Measurements from ENCODE around the gene MYLIP. TPM values are rescaled to one million over a fixed set of nuclear protein-coding genes. Genes with fewer than 3 reads are reported as not detected.

MYLIP gene
- polyA plus RNA-seq, 3 donors, result 19.9 to 84.0 (median 28.0) TPM

DNA sequence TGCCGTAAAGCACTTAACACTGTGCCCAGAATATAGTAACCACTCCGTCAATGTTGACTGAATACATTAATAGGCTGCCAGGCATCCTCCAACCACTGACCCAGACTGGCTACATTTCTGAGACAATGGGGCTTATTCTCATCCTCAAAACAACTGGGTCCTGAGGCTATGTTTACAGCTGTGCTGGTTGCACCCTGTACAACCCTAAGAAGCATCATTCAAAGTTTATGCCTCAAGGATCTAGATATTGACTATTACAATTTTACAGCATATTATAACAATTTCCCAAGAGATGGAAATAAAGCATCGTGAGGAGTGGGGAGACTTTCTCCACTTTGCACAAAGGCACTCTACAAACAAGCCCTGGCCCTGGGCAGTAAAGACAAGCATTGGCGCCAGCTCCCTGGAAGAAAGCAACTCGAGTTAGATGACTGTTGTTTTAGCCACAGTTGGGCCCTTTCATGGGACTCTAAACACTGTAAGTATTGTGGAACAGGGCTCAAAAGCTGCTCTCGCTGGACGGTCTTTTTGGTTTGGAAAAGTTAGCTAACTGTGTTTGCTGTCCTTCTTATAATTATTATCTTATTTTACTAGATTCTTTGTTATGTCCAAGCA is 30.2 kb downstream of the MYLIP start:
- Histone ChIP-seq H4K20me1 (ENCODE audit: insufficient read depth, low read length) (no peaks in the 10 kb centered on the region), H3K4me1 (ENCODE audit: control insufficient read depth in 1 of 2, insufficient read depth in 2 of 2, low read length in 2 of 2) (no peaks in the 10 kb centered on the region), H3K4me3 (replicated peaks in 1 of 3; ENCODE audit: low read depth in 2 of 3, low read length in 3 of 3) (no peak overlapping the region), H3K27me3 (ENCODE audit: control insufficient read depth in 2 of 2, insufficient read depth in 2 of 2, low read length in 2 of 2) (no peaks in the 10 kb centered on the region), H3K79me2 (ENCODE audit: insufficient read depth, low read length) (no peaks in the 10 kb centered on the region), H3K9me3 (replicated peaks in 1 of 2; ENCODE audit: control insufficient read depth in 1 of 2, insufficient read depth in 1 of 2, low read length in 2 of 2) (peaks cover 0 to 8% of the 10 kb centered on the region in 2 donors), H3K36me3 (replicated peaks in 1 of 2; ENCODE audit: control insufficient read depth in 1 of 2, insufficient read depth in 2 of 2, low read length in 2 of 2) (peaks cover 9 to 26% of the 10 kb centered on the region in 2 donors), H3K4me2 (replicated peaks; ENCODE audit: extremely low read depth, low read length, poor library complexity, severe bottlenecking) (no peak overlapping the region), H2AFZ (ENCODE audit: insufficient read depth, low read depth, low read length, poor library complexity, severe bottlenecking) (no peak overlapping the region), H3K9ac (ENCODE audit: insufficient read depth, low read length, poor library complexity, severe bottlenecking) (no peak overlapping the region), H3K27ac (ENCODE audit: low read depth in 1 of 2, low read length in 2 of 2) (no peak overlapping the region)
- peaks cover 5 to 21% (median 8%) of the 10 kb centered on the region in 7 donors for H3K9me3 Mint-ChIP-seq
- H3K4me1 Mint-ChIP-seq, result peaks cover 9% of the 10 kb centered on the region
- peaks cover 0 to 2% (median 0%) of the 10 kb centered on the region in 3 donors for H3K27me3 Mint-ChIP-seq (ENCODE audit: low read depth in 3 of 3)
- 100% methylated on average over 3 of the region's 7 CpGs for WGBS (ENCODE audit: insufficient coverage)
- DNase-seq, result no peak
- intact Hi-C loops (cut with micrococcal nuclease), result no loop called here
- H3K4me3 Mint-ChIP-seq, result no peak overlapping the region
- no peak overlapping the region for H3K27ac Mint-ChIP-seq
- TF ChIP-seq, protein P1, sequence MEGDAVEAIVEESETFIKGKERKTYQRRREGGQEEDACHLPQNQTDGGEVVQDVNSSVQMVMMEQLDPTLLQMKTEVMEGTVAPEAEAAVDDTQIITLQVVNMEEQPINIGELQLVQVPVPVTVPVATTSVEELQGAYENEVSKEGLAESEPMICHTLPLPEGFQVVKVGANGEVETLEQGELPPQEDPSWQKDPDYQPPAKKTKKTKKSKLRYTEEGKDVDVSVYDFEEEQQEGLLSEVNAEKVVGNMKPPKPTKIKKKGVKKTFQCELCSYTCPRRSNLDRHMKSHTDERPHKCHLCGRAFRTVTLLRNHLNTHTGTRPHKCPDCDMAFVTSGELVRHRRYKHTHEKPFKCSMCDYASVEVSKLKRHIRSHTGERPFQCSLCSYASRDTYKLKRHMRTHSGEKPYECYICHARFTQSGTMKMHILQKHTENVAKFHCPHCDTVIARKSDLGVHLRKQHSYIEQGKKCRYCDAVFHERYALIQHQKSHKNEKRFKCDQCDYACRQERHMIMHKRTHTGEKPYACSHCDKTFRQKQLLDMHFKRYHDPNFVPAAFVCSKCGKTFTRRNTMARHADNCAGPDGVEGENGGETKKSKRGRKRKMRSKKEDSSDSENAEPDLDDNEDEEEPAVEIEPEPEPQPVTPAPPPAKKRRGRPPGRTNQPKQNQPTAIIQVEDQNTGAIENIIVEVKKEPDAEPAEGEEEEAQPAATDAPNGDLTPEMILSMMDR (IDR thresholded peaks at IDR 0.05), result no peak
- peaks cover 12 to 23% of the 10 kb centered on the region in 2 donors for H3K36me3 Mint-ChIP-seq

DNA sequence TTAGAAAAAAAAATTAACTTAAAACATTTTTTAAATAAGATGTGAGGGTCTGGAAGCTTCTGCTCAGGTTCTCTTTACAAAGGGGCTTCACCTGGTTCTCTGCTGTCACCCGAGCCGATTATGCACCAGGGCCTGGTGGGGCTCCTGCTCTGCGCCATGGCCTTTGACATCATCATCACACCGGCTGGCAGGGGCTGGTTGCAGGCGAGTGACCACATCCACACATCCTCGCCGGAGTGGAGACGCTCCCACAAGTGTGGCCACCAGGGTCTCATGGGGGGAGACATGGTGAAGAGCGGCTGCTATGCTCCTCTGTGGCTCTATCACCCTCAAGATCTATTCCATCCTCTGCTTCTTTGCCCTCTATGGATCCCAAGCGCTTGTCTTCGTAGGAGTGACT is 31.9 kb downstream of the MYLIP start:
- no peaks in the 10 kb centered on the region for H3K27me3 ChIP-seq (ENCODE audit: control insufficient read depth in 2 of 2, insufficient read depth in 2 of 2, low read length in 2 of 2)
- peaks cover 0 to 3% of the 10 kb centered on the region in 2 donors for H3K9me3 ChIP-seq (replicated peaks in 1 of 2; ENCODE audit: control insufficient read depth in 1 of 2, insufficient read depth in 1 of 2, low read length in 2 of 2)
- Mint-ChIP-seq H3K4me1 (peaks cover 9% of the 10 kb centered on the region), H3K9me3 (peaks cover 0 to 9% (median under 1%) of the 10 kb centered on the region in 7 donors), H3K4me3 (no peak overlapping the region), H3K27ac (no peak overlapping the region), H3K27me3 (ENCODE audit: low read depth in 3 of 3) (no peaks in the 10 kb centered on the region), H3K36me3 (peaks cover under 1 to 5% of the 10 kb centered on the region in 2 donors)
- intact Hi-C loops (cut with micrococcal nuclease), result no loop called here
- no peak overlapping the region for H3K9ac ChIP-seq (ENCODE audit: insufficient read depth, low read length, poor library complexity, severe bottlenecking)
- H2AFZ ChIP-seq (ENCODE audit: insufficient read depth, low read depth, low read length, poor library complexity, severe bottlenecking), result no peak overlapping the region
- TF ChIP-seq, protein P1 (IDR thresholded peaks at IDR 0.05), result no peak
- no peaks in the 10 kb centered on the region for H4K20me1 ChIP-seq (ENCODE audit: insufficient read depth, low read length)
- no peaks in the 10 kb centered on the region for H3K79me2 ChIP-seq (ENCODE audit: insufficient read depth, low read length)
- no peak overlapping the region for H3K27ac ChIP-seq (ENCODE audit: low read depth in 1 of 2, low read length in 2 of 2)
- DNase-seq, result no peak
- WGBS (ENCODE audit: insufficient coverage), result 98% methylated on average over 7 of the region's 11 CpGs
- H3K4me3 ChIP-seq (replicated peaks in 1 of 3; ENCODE audit: low read depth in 2 of 3, low read length in 3 of 3), result no peak overlapping the region
- H3K36me3 ChIP-seq (replicated peaks in 1 of 2; ENCODE audit: control insufficient read depth in 1 of 2, insufficient read depth in 2 of 2, low read length in 2 of 2), result peaks cover under 1 to 9% of the 10 kb centered on the region in 2 donors
- no peak overlapping the region for H3K4me2 ChIP-seq (replicated peaks; ENCODE audit: extremely low read depth, low read length, poor library complexity, severe bottlenecking)
- H3K4me1 ChIP-seq (ENCODE audit: control insufficient read depth in 1 of 2, insufficient read depth in 2 of 2, low read length in 2 of 2), result no peaks in the 10 kb centered on the region
